Astrocyte (in vitro differentiated cells and primary cell): Measurements from ENCODE around the gene RNF41.

ENCODE experiments used
- CTCF ChIP-seq: IDR thresholded peaks from 2 replicates; pipeline ENCODE4 v1.5.1; 2011; ENCODE audit warnings: low read depth, mild to moderate bottlenecking, inconsistent platforms, low read length, moderate library complexity; ENCODE audit not compliant: insufficient read depth
- EZH2 ChIP-seq: IDR thresholded peaks from 2 replicates; pipeline ENCODE4 v1.6.1; 2012; ENCODE audit warnings: mild to moderate bottlenecking, low read length, inconsistent platforms; ENCODE audit not compliant: insufficient read depth

GRCh38 chr12:56153678-56154065 lies 68.0 kb downstream of the RNF41 start:
- TF ChIP-seq CTCF (no peak), EZH2 (no peak)
